OCI-LY1 (cell line): ENCODE results near the gene RHPN2.
A peak's percentile ranks its signal among the peaks of the same experiment; 100 is the strongest.

Experiments
- H2AFZ ChIP-seq: fragments of 200-600 bp; sonication (generic), shearing (Covaris generic); 2 replicates; pipeline ENCODE4 v1.6.0; 2014; ENCODE audit warnings: antibody characterized with exemption, mild to moderate bottlenecking, low read length
- H3F3A ChIP-seq: fragments of 200-600 bp; sonication (generic), shearing (Covaris generic); 2 replicates; pipeline ENCODE4 v1.6.0; 2014; ENCODE audit warnings: mild to moderate bottlenecking, antibody characterized with exemption, low read length, moderate library complexity; ENCODE audit not compliant: insufficient read depth
- H3K27ac ChIP-seq: fragments of 200-600 bp; sonication (generic); 2 replicates; pipeline ENCODE4 v1.5.1; 2014; ENCODE audit warnings: low read length, mixed run types, mild to moderate bottlenecking, low read depth; ENCODE audit not compliant: poor library complexity, severe bottlenecking
- H3K27me3 ChIP-seq: fragments of 200-600 bp; sonication (generic); 2 replicates; pipeline ENCODE4 v1.6.0; 2014; ENCODE audit warnings: antibody characterized with exemption, mild to moderate bottlenecking, low read length, moderate library complexity; ENCODE audit not compliant: insufficient read depth
- H3K36me3 ChIP-seq: fragments of 200-600 bp; sonication (generic); 2 replicates; pipeline ENCODE4 v1.6.1; 2014; ENCODE audit warnings: mild to moderate bottlenecking, antibody characterized with exemption, low read length, moderate library complexity, mixed read lengths; ENCODE audit not compliant: insufficient read depth
- H3K4me1 ChIP-seq: fragments of 200-600 bp; sonication (generic); 2 replicates; pipeline ENCODE4 v1.5.1; 2014; ENCODE audit warnings: mild to moderate bottlenecking, low read length, moderate library complexity; ENCODE audit not compliant: insufficient read depth, severe bottlenecking
- H3K4me2 ChIP-seq: fragments of 200-600 bp; sonication (generic), shearing (Covaris generic); 2 replicates; pipeline ENCODE4 v1.6.1; 2014; ENCODE audit warnings: low read length
- H3K4me3 ChIP-seq: fragments of 200-600 bp; sonication (generic); 2 replicates; pipeline ENCODE4 v1.5.1; 2014; ENCODE audit warnings: low read length, low read depth, mild to moderate bottlenecking, mixed read lengths; ENCODE audit not compliant: poor library complexity, severe bottlenecking
- H3K79me2 ChIP-seq: fragments of 200-600 bp; shearing (Covaris generic); 2 replicates; pipeline ENCODE4 v1.6.1; 2016; ENCODE audit warnings: mixed run types, low read length, mixed read lengths; ENCODE audit not compliant: insufficient read depth
- H3K9ac ChIP-seq: fragments of 200-600 bp; sonication (generic), shearing (Covaris generic); 2 replicates; pipeline ENCODE4 v1.6.1; 2014; ENCODE audit warnings: mild to moderate bottlenecking, low read length, mixed read lengths
- H3K9me2 ChIP-seq: fragments of 200-600 bp; sonication (generic), shearing (Covaris generic); 2 replicates; pipeline ENCODE4 v1.6.1; 2014; ENCODE audit warnings: low read depth, mild to moderate bottlenecking, low read length, mixed read lengths
- H3K9me3 ChIP-seq: fragments of 200-600 bp; shearing (Covaris generic); 2 replicates; pipeline ENCODE4 v1.6.1; 2014; ENCODE audit warnings: low read length, mixed read lengths
- H4K20me1 ChIP-seq: fragments of 200-600 bp; sonication (generic), shearing (Covaris generic); 2 replicates; pipeline ENCODE4 v1.6.0; 2016; ENCODE audit warnings: mild to moderate bottlenecking, low read length; ENCODE audit not compliant: insufficient read depth
- CTCF ChIP-seq: fragments of 200-600 bp; sonication (generic), shearing (Covaris generic); IDR thresholded peaks from 2 replicates; pipeline ENCODE4 v1.5.1; 2017; ENCODE audit warnings: mild to moderate bottlenecking, antibody characterized with exemption, low read length, moderate library complexity, mixed read lengths
- EZH2 ChIP-seq: fragments of 200-600 bp; sonication (generic), shearing (Covaris generic); IDR thresholded peaks from 2 replicates; pipeline ENCODE4 v1.8.0; 2017; ENCODE audit warnings: borderline replicate concordance, mixed run types, mild to moderate bottlenecking, antibody characterized with exemption, low read length, moderate library complexity, mixed read lengths

RHPN2 gene

GRCh38 chr19:33067121-33067520, 2.4 kb upstream of the RHPN2 start:
- H3K27me3 ChIP-seq, result no peaks in the 10 kb centered on the region
- no peak overlapping the region for H2AFZ ChIP-seq
- peaks cover 9% of the 10 kb centered on the region for H3K4me1 ChIP-seq
- no peak overlapping the region for H3K4me2 ChIP-seq
- no peaks in the 10 kb centered on the region for H3F3A ChIP-seq
- no peak overlapping the region for H3K27ac ChIP-seq
- no peaks in the 10 kb centered on the region for H3K9me2 ChIP-seq
- no peaks in the 10 kb centered on the region for H3K9me3 ChIP-seq
- H4K20me1 ChIP-seq, result no peaks in the 10 kb centered on the region
- H3K79me2 ChIP-seq, result no peaks in the 10 kb centered on the region
- H3K36me3 ChIP-seq, result no peaks in the 10 kb centered on the region
- no peak overlapping the region for H3K4me3 ChIP-seq
- TF ChIP-seq EZH2 (no peak), CTCF (no peak)
- no peak overlapping the region for H3K9ac ChIP-seq

GRCh38 chr19:33066543-33066942, 1.9 kb upstream of the RHPN2 start:
- Histone ChIP-seq H3K79me2 (no peaks in the 10 kb centered on the region), H3K4me1 (peaks cover 9% of the 10 kb centered on the region), H3F3A (no peaks in the 10 kb centered on the region), H3K9me2 (no peaks in the 10 kb centered on the region), H2AFZ (no peak overlapping the region), H3K4me2 (no peak overlapping the region), H4K20me1 (no peaks in the 10 kb centered on the region), H3K27me3 (no peaks in the 10 kb centered on the region), H3K27ac (no peak overlapping the region), H3K4me3 (no peak overlapping the region), H3K36me3 (no peaks in the 10 kb centered on the region), H3K9me3 (no peaks in the 10 kb centered on the region), H3K9ac (no peak overlapping the region)
- no peak for TF ChIP-seq CTCF
- no peak for TF ChIP-seq EZH2

GRCh38 chr19:33064458-33064791, 263 bp downstream of the RHPN2 start:
- no peaks in the 10 kb centered on the region for H3K9me2 ChIP-seq
- H3K79me2 ChIP-seq, result no peaks in the 10 kb centered on the region
- no peaks in the 10 kb centered on the region for H3K27me3 ChIP-seq
- no peak overlapping the region for H2AFZ ChIP-seq
- no peak overlapping the region for H3K27ac ChIP-seq
- no peak for TF ChIP-seq CTCF
- TF ChIP-seq EZH2, result no peak
- H3K4me1 ChIP-seq, result peaks cover 9% of the 10 kb centered on the region
- peak overlapping the region; percentile 44 for H3K9ac ChIP-seq
- H3K36me3 ChIP-seq, result no peaks in the 10 kb centered on the region
- no peaks in the 10 kb centered on the region for H3F3A ChIP-seq
- no peaks in the 10 kb centered on the region for H4K20me1 ChIP-seq
- peak overlapping the region; percentile 65 for H3K4me2 ChIP-seq
- peak overlapping the region; percentile 72 for H3K4me3 ChIP-seq
- no peaks in the 10 kb centered on the region for H3K9me3 ChIP-seq
